ENCODE results near the gene RBM4. TPM values are rescaled to one million over a fixed set of nuclear protein-coding genes. Genes with fewer than 3 reads are reported as not detected.
"Not testable (repeated sequence)": the region's sequence is repeated elsewhere in the genome, so short reads cannot be mapped to it uniquely, and the experiment has no call there.

Gene RBM4
- total and polyA plus RNA-seq, 2 experiments from 2014 or later = 146 to 147 TPM

DNA sequence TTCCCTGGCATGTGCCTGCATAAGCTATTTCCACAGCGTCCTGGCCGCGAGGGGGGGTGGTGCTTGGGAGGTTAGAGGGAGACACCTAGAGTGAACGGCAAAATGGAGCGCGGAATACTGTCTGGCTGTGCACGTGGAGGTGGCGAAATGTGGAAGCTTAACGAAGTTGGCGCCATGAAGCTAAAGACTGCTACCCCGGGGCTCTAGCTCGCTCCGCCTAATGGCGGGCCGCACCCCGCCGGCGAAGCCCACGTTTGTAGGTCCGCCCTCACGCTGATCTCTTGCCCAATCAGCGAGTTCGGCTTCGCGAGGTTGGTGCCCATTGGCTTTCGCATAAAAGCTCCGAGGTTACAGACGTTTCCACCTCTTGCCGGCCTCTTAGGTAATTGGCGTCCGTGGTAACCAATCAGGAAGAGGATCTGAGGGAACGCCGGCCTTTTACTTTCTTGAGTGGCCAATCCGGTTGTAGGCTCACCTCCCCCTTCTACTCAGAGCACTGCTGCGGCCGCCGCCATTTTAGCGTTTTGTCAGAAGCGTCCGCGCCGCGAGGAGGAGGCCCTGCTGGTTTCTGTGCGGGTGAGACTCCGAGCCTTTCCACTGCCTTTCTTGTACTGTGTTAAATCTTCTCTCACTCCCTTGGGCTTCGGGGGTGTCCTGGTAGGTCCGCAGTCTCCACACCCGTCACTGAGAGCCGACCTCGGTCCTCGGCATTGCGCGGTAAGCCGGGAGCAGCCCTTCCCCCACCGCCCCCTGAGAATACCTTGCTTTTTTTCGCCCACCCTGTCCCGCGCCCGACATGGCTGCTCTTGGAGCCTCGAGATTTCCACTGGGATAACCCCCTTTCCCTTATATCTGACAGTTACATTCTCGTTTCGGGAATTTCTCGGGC is at the start of gene RBM4 (continued):
- TF ChIP-seq POLR2AphosphoS5 (IDR thresholded peaks at IDR 0.05; ENCODE audit: low read depth) (peak; percentile 81), EZH2phosphoT487 (IDR thresholded peaks at IDR 0.05; ENCODE audit: unreplicated experiment) (no peak), ZNF331 (CRISPR knock-in tag; IDR thresholded peaks at IDR 0.05; ENCODE audit: low read depth) (no peak)

DNA sequence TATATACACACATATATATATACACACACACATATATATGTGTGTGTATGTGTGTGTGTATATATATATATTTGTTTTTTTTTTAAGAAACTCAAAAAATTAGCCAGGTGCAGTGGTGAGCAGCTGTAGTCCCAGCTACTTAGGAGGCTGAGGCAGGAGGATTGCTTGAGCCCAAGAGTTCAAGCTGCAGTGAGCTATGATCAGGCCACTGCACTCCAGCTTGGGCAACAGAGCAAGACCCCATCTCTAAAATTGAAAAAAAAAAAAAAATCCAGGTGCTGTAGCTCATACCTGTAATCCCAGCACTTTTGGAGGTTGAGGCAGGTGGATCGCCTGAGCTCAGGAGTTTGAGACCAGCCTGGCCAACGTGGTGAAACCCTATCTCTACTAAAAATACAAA is 49.2 kb upstream of the RBM4 start:
- Mint-ChIP-seq H3K36me3 (ENCODE audit: low read depth) (peaks cover 28% of the 10 kb centered on the region), H3K27me3 (ENCODE audit: insufficient read depth, low read depth, poor library complexity) (peaks cover 21% of the 10 kb centered on the region), H3K9me3 (peaks cover 60% of the 10 kb centered on the region), H3K4me1 (peaks cover 12% of the 10 kb centered on the region)
- Histone ChIP-seq H3F3A (replicated peaks; ENCODE audit: low read depth) (0 out of 2 replicates have a peak, but pooled peaks cover 10% of the 10 kb centered on the region), H3K4me1 (ENCODE audit: insufficient read depth) (peaks cover 10% of the 10 kb centered on the region; the same call in 1 of the 2 replicates)
- H3K79me2 ChIP-seq (replicated peaks; ENCODE audit: insufficient read depth); H3K27me3 ChIP-seq (ENCODE audit: insufficient read depth); DNase-seq (ENCODE audit: low spot score); H2AFZ ChIP-seq; H3K27ac Mint-ChIP-seq; H3K4me2 ChIP-seq; H3K4me3 ChIP-seq; H3K9me2 ChIP-seq (ENCODE audit: insufficient read depth); H3K27ac ChIP-seq (ENCODE audit: low read depth); ATAC-seq; H3K36me3 ChIP-seq (ENCODE audit: insufficient read depth); H4K20me1 ChIP-seq (replicated peaks; ENCODE audit: insufficient read depth); H3K4me3 Mint-ChIP-seq: not testable (repeated sequence)

DNA sequence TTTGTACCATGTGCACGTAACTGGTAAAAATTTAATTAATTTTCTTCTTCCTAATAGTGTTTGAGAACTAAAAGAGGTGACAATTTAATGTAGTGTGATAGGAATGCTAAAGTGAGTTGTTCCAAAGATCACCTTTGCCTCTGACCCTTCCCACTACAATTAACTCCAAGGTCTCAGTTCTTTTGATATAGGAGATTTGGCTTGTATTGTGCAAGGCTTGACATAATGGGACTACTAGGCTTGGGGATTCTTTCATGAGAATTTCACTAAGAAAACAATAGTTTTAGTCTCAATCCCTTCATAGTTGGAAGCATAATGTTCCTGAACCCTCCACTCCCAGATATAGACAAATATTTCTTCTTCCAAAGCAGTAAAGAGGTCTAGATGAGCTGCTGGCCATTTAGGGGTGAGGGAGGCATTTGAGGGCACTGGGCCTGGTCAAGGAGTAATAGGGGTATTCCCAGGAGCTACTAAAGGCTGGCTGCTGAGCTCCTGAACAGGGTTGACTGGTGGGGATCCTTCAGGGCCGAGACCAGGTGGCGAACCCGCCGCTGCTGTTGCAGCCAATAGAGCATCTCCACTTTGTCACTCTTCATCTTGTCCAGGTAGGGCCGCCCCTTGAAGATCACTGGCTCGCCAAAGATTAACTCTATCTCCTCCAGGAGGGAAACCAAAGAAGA is 48.4 kb upstream of the RBM4 start:
- Histone ChIP-seq H3F3A (replicated peaks; ENCODE audit: low read depth) (0 out of 2 replicates have a peak, but pooled peaks cover 10% of the 10 kb centered on the region), H3K79me2 (replicated peaks; ENCODE audit: insufficient read depth) (no peaks in the 10 kb centered on the region; the same call in 1 of the 2 replicates), H4K20me1 (replicated peaks; ENCODE audit: insufficient read depth) (no peaks in the 10 kb centered on the region), H3K4me2 (no peak overlapping the region), H3K4me1 (ENCODE audit: insufficient read depth) (peaks cover 10% of the 10 kb centered on the region; the same call in 1 of the 2 replicates), H2AFZ (no peak overlapping the region), H3K27ac (ENCODE audit: low read depth) (no peak overlapping the region), H3K27me3 (ENCODE audit: insufficient read depth) (0 out of 2 replicates have a peak, but pooled peaks cover 7% of the 10 kb centered on the region), H3K4me3 (no peak overlapping the region), H3K9me2 (ENCODE audit: insufficient read depth) (no peaks in the 10 kb centered on the region), H3K36me3 (ENCODE audit: insufficient read depth) (no peaks in the 10 kb centered on the region; the same call in 1 of the 2 replicates)
- Mint-ChIP-seq H3K27me3 (ENCODE audit: insufficient read depth, low read depth, poor library complexity) (peaks cover 21% of the 10 kb centered on the region), H3K27ac (no peak overlapping the region), H3K9me3 (peaks cover 55% of the 10 kb centered on the region), H3K4me1 (peaks cover 12% of the 10 kb centered on the region), H3K4me3 (no peak overlapping the region), H3K36me3 (ENCODE audit: low read depth) (peaks cover 25% of the 10 kb centered on the region)
- DNase-seq (ENCODE audit: low spot score) = no peak
- no peak for ATAC-seq
- TF ChIP-seq, protein P1, sequence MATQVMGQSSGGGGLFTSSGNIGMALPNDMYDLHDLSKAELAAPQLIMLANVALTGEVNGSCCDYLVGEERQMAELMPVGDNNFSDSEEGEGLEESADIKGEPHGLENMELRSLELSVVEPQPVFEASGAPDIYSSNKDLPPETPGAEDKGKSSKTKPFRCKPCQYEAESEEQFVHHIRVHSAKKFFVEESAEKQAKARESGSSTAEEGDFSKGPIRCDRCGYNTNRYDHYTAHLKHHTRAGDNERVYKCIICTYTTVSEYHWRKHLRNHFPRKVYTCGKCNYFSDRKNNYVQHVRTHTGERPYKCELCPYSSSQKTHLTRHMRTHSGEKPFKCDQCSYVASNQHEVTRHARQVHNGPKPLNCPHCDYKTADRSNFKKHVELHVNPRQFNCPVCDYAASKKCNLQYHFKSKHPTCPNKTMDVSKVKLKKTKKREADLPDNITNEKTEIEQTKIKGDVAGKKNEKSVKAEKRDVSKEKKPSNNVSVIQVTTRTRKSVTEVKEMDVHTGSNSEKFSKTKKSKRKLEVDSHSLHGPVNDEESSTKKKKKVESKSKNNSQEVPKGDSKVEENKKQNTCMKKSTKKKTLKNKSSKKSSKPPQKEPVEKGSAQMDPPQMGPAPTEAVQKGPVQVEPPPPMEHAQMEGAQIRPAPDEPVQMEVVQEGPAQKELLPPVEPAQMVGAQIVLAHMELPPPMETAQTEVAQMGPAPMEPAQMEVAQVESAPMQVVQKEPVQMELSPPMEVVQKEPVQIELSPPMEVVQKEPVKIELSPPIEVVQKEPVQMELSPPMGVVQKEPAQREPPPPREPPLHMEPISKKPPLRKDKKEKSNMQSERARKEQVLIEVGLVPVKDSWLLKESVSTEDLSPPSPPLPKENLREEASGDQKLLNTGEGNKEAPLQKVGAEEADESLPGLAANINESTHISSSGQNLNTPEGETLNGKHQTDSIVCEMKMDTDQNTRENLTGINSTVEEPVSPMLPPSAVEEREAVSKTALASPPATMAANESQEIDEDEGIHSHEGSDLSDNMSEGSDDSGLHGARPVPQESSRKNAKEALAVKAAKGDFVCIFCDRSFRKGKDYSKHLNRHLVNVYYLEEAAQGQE (IDR thresholded peaks at IDR 0.05; ENCODE audit: unreplicated experiment) = no peak
- TF ChIP-seq STAT1 (IDR thresholded peaks at IDR 0.05; ENCODE audit: unreplicated experiment) (no peak), CREB1 (CRISPR knock-in tag; IDR thresholded peaks at IDR 0.05; ENCODE audit: low read depth) (no peak)
- TF ChIP-seq, protein P2, sequence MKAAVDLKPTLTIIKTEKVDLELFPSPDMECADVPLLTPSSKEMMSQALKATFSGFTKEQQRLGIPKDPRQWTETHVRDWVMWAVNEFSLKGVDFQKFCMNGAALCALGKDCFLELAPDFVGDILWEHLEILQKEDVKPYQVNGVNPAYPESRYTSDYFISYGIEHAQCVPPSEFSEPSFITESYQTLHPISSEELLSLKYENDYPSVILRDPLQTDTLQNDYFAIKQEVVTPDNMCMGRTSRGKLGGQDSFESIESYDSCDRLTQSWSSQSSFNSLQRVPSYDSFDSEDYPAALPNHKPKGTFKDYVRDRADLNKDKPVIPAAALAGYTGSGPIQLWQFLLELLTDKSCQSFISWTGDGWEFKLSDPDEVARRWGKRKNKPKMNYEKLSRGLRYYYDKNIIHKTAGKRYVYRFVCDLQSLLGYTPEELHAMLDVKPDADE (IDR thresholded peaks at IDR 0.05) = no peak

All from GM23338 (cell line).